Cardiac septum (tissue), 1 donor: Measurements from ENCODE around the gene FYN. TPM values are rescaled to one million over a fixed set of nuclear protein-coding genes. Genes with fewer than 3 reads are reported as not detected.
"Not testable (repeated sequence)": the region's sequence is repeated elsewhere in the genome, so short reads cannot be mapped to it uniquely, and the experiment has no call there.

ENCODE experiments used
- DNase-seq: peaks from one replicate; pipeline ENCODE4 v3.0.0-alpha.2; 2020; ENCODE audit warnings: low spot score
- intact Hi-C: fragments of 100-400 bp; cut with DNase I; formaldehyde crosslinking; loops from one replicate; pipeline ENCODE4 v1.14.0; 2022
- total RNA-seq: library from RNA; stranded (reverse); fragmentation: NEBNext Ultra II Directional; extraction: Animal tissue kit (Norgen Biotek cat#: 25700); gene quantifications from one replicate; pipeline ENCODE4 v1.2.1, GENCODE V29; 2021
- donor health status: DM: no; HTN: no; CAD: no.

Gene FYN
- total RNA-seq, 1 donor from 2014 or later: 65.3 TPM

DNA sequence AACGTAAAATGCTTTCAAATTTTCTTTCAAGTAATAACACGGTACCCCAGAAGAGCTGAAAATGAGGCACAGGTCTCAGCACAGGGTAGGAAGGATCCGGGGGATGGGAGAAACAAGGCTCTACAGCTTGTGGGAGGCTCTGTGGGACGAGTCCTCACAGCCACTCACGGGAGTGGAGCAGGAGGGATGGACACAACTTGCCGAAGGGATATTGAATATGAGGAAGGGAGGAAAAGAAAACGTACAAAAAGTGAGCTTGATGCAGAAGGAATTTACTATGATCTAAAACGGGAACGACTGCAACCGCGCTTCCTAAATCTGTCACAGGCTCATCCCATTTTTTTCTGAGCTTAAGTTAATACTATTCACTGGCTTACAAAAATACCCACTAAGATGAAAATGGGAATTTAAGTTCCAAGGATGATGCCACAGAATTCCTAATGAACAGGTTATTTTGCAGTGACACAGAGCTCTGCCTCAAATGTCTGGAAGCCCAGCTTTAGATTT, 72.9 kb downstream of the FYN start:
- DNase-seq: no peak
- intact Hi-C loops: no loop called here

DNA sequence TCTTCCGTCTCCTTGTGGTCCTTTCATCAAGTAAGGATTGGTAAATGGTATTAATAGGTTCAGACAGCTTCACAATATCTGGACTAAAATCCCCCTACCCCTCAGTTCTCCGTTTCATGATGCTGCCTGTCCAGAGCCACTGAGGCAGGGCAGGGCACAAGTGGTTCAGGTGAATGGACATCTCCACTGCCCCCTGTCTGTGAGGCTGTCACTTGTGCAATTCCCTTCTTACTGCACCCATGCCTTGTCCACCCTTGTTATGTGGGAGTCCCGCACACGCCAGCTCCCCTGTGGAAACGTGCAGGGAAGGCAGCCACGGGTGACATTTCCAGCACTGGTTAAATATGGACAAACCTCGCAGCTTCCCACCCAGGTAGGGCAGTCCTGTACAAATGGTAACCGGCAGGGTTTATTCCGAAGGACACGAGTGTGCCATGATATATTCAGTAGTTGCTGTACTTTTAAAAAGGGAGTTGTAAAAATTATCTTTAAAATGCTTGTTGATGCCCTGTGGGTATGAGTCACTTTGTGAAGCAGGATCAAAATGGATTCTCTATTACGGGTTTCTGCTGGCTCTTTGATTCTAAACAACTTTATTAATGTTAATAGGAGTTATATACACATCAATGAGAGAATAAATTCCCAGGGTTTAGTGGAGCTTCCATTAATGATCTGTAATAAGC, 73.5 kb downstream of the FYN start:
- no peak for DNase-seq
- intact Hi-C loops: no loop called here

DNA sequence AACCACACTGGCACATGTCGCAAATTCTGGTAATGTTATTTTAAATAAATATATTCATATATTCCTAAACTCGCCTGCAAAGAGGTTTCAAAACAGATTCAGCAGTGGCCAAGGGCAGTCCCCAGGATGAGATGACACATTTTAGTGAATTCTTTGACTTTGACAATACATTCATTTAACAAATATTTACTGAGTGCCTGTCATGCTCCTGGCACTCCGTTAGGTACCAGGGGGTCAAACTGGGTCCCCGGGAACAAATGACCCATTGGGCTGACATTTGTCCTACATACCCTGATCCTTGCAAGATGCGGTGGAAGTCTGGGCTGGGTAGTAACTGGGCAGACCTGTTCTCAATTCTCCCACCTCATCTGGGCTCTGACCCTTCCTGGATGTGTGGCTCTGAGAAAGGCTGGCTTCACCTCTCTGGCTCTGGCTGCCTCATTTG, 74.9 kb downstream of the FYN start:
- no peak for DNase-seq
- intact Hi-C loops: no loop called here

DNA sequence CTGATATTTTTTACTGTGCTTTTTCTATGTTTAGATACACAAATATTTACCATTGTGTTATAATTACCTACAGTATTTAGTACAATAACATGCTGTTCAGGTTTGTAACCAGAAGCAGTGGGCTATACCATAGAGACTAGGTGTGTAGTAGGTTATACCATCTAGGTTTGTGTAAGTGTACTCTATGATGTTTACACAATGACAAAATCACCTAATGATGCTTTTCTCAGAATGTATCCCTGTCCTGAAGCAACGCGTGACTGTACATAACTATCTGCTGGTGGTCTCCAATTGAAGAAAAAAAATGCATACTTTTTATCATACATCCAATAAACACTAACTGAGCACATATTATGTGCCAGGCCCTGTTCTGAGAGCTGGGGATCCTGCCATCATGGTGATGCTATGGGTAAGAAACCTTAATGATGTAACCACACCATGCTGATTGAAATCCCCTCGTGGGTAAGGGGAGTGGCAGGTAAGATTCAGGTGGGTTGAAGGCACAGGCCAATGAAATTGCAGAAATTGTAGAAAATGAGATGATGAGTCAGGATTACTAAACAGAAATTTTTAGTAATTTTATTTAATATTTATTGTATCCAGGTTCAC, 76.8 kb downstream of the FYN start:
- DNase-seq: no peak
- intact Hi-C loops: no loop called here

- intact Hi-C loops: no loop called here
- DNase-seq: no peak
Measured at GRCh38 chr6:111795558-111795957, 77.7 kb downstream of the FYN start.

GRCh38 chr6:111794727-111795452, 78.4 kb downstream of the FYN start:
- intact Hi-C loops: no loop called here
- no peak for DNase-seq

GRCh38 chr6:111794300-111794699, 79.0 kb downstream of the FYN start:
- intact Hi-C loops: no loop called here
- DNase-seq: no peak

- intact Hi-C loops: no loop called here
- DNase-seq: no peak
Measured at GRCh38 chr6:111793711-111794111, 79.5 kb downstream of the FYN start.

GRCh38 chr6:111792914-111793700, 80.1 kb downstream of the FYN start:
- intact Hi-C loops: no loop called here
- no peak for DNase-seq

DNA sequence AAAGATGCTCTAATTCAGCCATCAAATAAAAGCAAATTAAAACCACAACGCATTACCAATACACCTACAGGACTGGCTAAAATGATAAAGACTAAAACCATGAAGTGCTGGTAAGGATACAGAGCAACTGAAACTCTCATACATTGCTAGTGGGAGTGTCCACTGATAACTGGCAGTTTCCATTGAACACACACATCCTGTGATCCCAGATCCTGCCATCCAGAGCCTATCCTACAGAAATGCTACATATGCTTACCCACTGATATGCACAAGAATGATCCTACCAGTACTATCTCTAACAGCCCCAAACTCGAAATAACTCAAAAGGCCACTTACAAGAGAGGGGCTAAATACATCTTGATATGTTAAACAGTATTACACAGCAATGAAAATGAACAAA, 81.0 kb downstream of the FYN start:
- intact Hi-C loops: no loop called here
- no peak for DNase-seq

DNA sequence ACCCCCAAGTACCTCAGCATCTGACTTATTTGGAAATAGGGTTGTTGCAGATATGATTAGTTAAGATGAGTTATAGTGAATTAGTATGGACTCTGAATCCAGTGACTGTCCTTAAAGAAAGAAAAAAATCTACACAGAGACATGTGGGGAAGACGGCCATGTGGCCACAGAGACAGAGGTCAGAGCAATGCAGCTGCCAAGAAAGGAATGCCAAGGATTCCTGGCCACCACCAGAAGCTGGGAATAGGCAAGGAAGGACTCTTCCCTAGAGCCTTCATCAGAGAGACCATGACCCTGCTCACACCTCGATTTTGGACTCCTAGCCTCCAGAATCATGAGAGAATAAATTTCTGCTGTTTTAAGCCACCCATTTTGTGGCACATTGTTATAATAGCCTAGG, 81.8 kb downstream of the FYN start:
- DNase-seq: no peak
- intact Hi-C loops: no loop called here

GRCh38 chr6:111789598-111789997, 83.7 kb downstream of the FYN start:
- intact Hi-C loops: loop anchor here (5.0 kb wide), 1 partner anchor 38 kb away; no protein-coding TSS in a partner anchor

GRCh38 chr6:111788379-111789276, 84.6 kb downstream of the FYN start:
- intact Hi-C loops: loop anchor here (5.0 kb wide), 1 partner anchor 39 kb away; no protein-coding TSS in a partner anchor
- no peak for DNase-seq

More at GRCh38 chr6:111789598-111789997, 83.7 kb downstream of the FYN start:
- DNase-seq: no peak

- DNase-seq: not testable (repeated sequence)
- intact Hi-C loops: loop anchor here (5.0 kb wide), 1 partner anchor 41 kb away; no protein-coding TSS in a partner anchor
Measured at GRCh38 chr6:111786151-111786550, 87.1 kb downstream of the FYN start.

- DNase-seq: no peak
- intact Hi-C loops: no loop called here
Measured at GRCh38 chr6:111784433-111784832, 88.8 kb downstream of the FYN start.

DNA sequence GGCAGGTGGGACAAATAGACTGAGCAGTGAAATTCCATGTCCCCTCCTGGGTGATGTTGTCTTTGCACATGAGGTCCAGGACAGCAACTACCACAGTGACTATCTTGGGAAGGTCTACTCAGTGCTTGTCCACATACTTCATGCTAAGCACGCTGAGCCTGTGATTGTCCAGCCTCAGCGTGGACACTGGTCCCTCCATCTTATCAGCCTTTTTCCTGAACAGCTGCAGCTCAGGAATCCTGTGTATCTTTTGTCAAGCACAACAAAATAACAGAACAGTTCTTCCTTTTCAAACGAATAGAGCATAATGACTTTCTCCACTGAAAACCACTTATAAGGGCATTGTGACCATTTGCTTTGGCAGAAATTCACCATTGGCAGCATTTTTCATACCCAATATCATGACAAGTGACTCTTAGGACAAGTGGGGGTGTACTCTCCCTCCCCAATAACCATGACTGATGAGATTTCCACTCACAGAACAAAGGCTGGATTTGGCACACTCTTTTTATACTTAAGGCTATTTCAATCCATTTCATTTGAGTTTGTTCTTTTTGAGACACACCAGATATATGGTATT, 90.3 kb downstream of the FYN start:
- intact Hi-C loops: no loop called here

GRCh38 chr6:111782192-111782809, 91.0 kb downstream of the FYN start:
- intact Hi-C loops: no loop called here

More for the DNA sequence above, 90.3 kb downstream of the FYN start:
- no peak for DNase-seq

More at GRCh38 chr6:111782192-111782809, 91.0 kb downstream of the FYN start:
- no peak for DNase-seq
